B cell (primary cell): Measurements from ENCODE around the gene TGFBRAP1.

ENCODE experiments used
- CTCF ChIP-seq: fragments of 200-600 bp; IDR thresholded peaks from one replicate; pipeline ENCODE4 v1.8.0; 2022; ENCODE audit warnings: antibody characterized with exemption, mild to moderate bottlenecking
- EZH2 ChIP-seq: IDR thresholded peaks from 2 replicates; pipeline ENCODE4 v1.6.1; 2012; ENCODE audit warnings: borderline replicate concordance, low read depth, mild to moderate bottlenecking, moderate library complexity, low read length; ENCODE audit not compliant: insufficient read depth, poor library complexity, severe bottlenecking

- TF ChIP-seq CTCF, result no peak
- TF ChIP-seq EZH2, result no peak
These were observed 48.8 kb upstream of the TGFBRAP1 start for GRCh38 chr2:105378276-105378840.
